Spleen (tissue), 11 donors: ENCODE measurements around the gene ZMYND15. TPM values are rescaled to one million over a fixed set of nuclear protein-coding genes. Genes with fewer than 3 reads are reported as not detected.

ENCODE experiments used
- DNase-seq: peaks from one replicate; pipeline ENCODE4 v3.0.0-alpha.2; 2020
- H3K27ac ChIP-seq, 8 donors: fragments of 200-600 bp; sonication (generic) in 7 of 8; 1 replicate in 4 of 8; 2 replicates in 4 of 8; pipeline versions ENCODE4 v1.5.0 to v1.8.0; 2016 to 2021; ENCODE audit warnings: inconsistent platforms in 4 of 8, mild to moderate bottlenecking in 4 of 8, moderate library complexity in 1 of 8
- H3K27me3 ChIP-seq, 7 donors: fragments of 200-600 bp; sonication (generic) in 6 of 7; replicated peaks in 1 of 7; 1 replicate in 4 of 7; 2 replicates in 3 of 7; pipeline versions ENCODE4 v1.5.0 to v1.8.0; 2016 to 2021; ENCODE audit warnings: inconsistent platforms in 3 of 7, mild to moderate bottlenecking in 1 of 7
- H3K36me3 ChIP-seq, 6 donors: fragments of 200-600 bp; sonication (generic) in 5 of 6; 1 replicate in 4 of 6; 2 replicates in 2 of 6; pipeline versions ENCODE4 v1.5.0 to v1.8.0; 2016 to 2021; ENCODE audit warnings: inconsistent platforms in 2 of 6
- H3K4me1 ChIP-seq, 6 donors: fragments of 200-600 bp; sonication (generic) in 5 of 6; 1 replicate in 3 of 6; 2 replicates in 3 of 6; pipeline versions ENCODE4 v1.5.0 to v1.8.0; 2016 to 2021; ENCODE audit warnings: inconsistent platforms in 3 of 6
- H3K4me3 ChIP-seq, 8 donors: fragments of 200-600 bp; sonication (generic) in 7 of 8; 1 replicate in 4 of 8; 2 replicates in 4 of 8; pipeline versions ENCODE4 v1.5.0 to v1.8.0; 2016 to 2021; ENCODE audit warnings: inconsistent platforms in 4 of 8, mild to moderate bottlenecking in 4 of 8, moderate library complexity in 2 of 8
- H3K9me3 ChIP-seq, 8 donors: fragments of 200-600 bp; sonication (generic) in 7 of 8; 1 replicate in 4 of 8; 2 replicates in 4 of 8; pipeline versions ENCODE4 v1.5.0 to v1.8.0; 2016 to 2021; ENCODE audit warnings: inconsistent platforms in 4 of 8
- CTCF ChIP-seq, 11 experiments: fragments of 200-600 bp in 7 of 11; fragments of 450-650 bp in 4 of 11; sonication (generic) in 4 of 11; IDR thresholded peaks in 8 of 11; conservative IDR thresholded peaks in 3 of 11; 1 replicate in 7 of 11; 2 replicates in 4 of 11; pipeline versions ENCODE4 v1.4.0 to v1.8.0; 2016 to 2021; ENCODE audit warnings: antibody characterized with exemption in 11 of 11, inconsistent platforms in 4 of 11, mild to moderate bottlenecking in 1 of 11
- POLR2A ChIP-seq, 3 donors: fragments of 450-650 bp; IDR thresholded peaks; one replicate each; pipeline ENCODE4 v1.5.1; 2017; ENCODE audit warnings: antibody characterized with exemption in 3 of 3, mild to moderate bottlenecking in 1 of 3
- POLR2AphosphoS5 ChIP-seq, 3 donors: sonication (generic); formaldehyde crosslinking; IDR thresholded peaks; one replicate each; pipeline ENCODE4 v1.5.1; 2017; ENCODE audit warnings: antibody characterized with exemption in 3 of 3
- WGBS, 5 donors: extraction: QIAGEN DNeasy Blood & Tissue Kit in 3 of 5; methylation state at CpG; one replicate each; pipeline versions ENCODE4 v1.1.5 to v1.1.7; 2013 to 2018; 5-methylcytosine and 5-hydroxymethylcytosine counted together
- intact Hi-C: fragments of 100-400 bp; cut with DNase I; formaldehyde crosslinking; loops from one replicate; pipeline ENCODE4 v1.15.0; 2023; ENCODE audit warnings: low total_unique reads
- polyA plus RNA-seq, 3 donors: library from polyadenylated mRNA; stranded (reverse); fragments of 200-250 nt; gene quantifications; one replicate each; pipeline ENCODE4 v1.2.1, GENCODE V29; 2013
- total RNA-seq, 7 donors: library from RNA; depleted of rRNA in 3 of 7; stranded (reverse); fragments of >200 nt in 3 of 7; fragmentation: NEBNext Ultra II Directional in 4 of 7; extraction: Animal tissue kit (Norgen Biotek cat#: 25700) in 4 of 7; gene quantifications; one replicate each; pipeline versions ENCODE4 v1.1.0 to v1.2.1, GENCODE V29; 2016 to 2021
- donor health status: healthy with polysubstance abuse.
- donor health status: DM: no; HTN: no; CAD: no; lungs with moderate emphysema.
- donor health status: DM: no; HTN: no; CAD: no.
- donor health status: Bipolar disorder and iron deficiency.
- donor health status: healthy.
- donor health status: DM: no; HTN: no; CAD: no.
- donor health status: DM: yes; HTN: yes; CAD: no.

Gene ZMYND15
- total and polyA plus RNA-seq, 10 donors, result 1.8 to 11.5 (median 4.1) TPM

DNA sequence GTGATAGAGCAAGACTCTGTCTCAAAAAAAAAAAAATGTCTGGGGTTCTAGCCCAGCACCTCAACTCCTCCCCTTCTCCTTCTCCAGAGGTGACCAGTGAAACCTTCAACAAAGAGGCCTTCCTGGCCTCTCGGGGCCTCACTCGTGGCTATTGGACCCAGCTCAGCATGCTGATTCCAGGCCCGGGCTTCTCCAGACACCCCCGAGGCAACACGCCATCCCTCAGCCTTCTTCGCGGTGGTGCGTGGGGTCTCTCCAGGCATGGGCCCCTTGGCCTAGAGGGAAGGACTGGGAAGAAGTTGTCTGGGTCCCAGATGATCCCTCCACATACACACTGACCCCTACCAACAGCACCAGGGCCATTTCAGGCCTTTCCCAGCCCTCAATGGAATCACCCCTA is 3.6 kb downstream of the ZMYND15 start:
- H3K27ac ChIP-seq, result no peak overlapping the region
- H3K4me1 ChIP-seq, result peaks cover 5 to 50% (median 30%) of the 10 kb centered on the region in 6 donors
- peaks cover 0 to 65% (median 3%) of the 10 kb centered on the region in 7 donors for H3K27me3 ChIP-seq
- intact Hi-C loops, result no loop called here
- H3K9me3 ChIP-seq, result no peaks in the 10 kb centered on the region
- TF ChIP-seq POLR2AphosphoS5 (IDR thresholded peaks at IDR 0.05) (no peak), POLR2A (IDR thresholded peaks at IDR 0.05) (no peak), CTCF (IDR thresholded peaks at IDR 0.05 in 8 of 11, conservative IDR thresholded peaks at IDR 0.05 in 3 of 11) (no peak)
- H3K36me3 ChIP-seq, result no peaks in the 10 kb centered on the region
- H3K4me3 ChIP-seq, result no peak overlapping the region
- 89 to 97% (median 91%) methylated on average over 8 of the region's 8 CpGs for whole genome bisulfite sequencing, 5 donors
- no peak for DNase-seq

DNA sequence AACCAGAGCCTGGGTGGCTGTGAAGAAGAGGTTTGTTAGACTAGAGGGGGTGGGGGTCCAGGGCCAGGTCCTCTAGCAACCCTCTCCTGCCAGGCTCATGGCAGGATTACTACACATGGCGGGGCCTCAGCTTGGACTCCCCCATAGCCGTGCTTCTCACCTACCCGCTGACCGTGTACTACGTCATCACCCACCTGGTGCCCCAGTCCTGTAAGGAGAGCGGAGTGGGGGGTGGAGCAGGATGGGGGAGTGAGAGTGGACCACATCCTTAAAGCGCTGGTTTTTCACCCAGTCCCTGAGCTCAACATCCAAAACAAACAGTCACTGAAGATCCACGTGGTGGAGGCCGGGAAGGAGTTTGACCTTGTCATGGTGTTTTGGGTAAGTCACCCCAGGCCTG is 4.3 kb downstream of the ZMYND15 start:
- no peak for TF ChIP-seq POLR2A (IDR thresholded peaks at IDR 0.05)
- no peak for TF ChIP-seq CTCF (IDR thresholded peaks at IDR 0.05 in 8 of 11, conservative IDR thresholded peaks at IDR 0.05 in 3 of 11)
- no peak for TF ChIP-seq POLR2AphosphoS5 (IDR thresholded peaks at IDR 0.05)
- 87 to 95% (median 92%) methylated on average over 9 of the region's 9 CpGs for WGBS, 5 donors

GRCh38 chr17:4744999-4745969 is 5.7 kb downstream of the ZMYND15 start:
- H3K36me3 ChIP-seq, result no peaks in the 10 kb centered on the region
- H3K9me3 ChIP-seq, result no peaks in the 10 kb centered on the region
- no peak for TF ChIP-seq POLR2A (IDR thresholded peaks at IDR 0.05)
- no peak for TF ChIP-seq CTCF (IDR thresholded peaks at IDR 0.05 in 8 of 11, conservative IDR thresholded peaks at IDR 0.05 in 3 of 11)
- no peak for TF ChIP-seq POLR2AphosphoS5 (IDR thresholded peaks at IDR 0.05)
- no peak overlapping the region for H3K4me3 ChIP-seq
- no peak overlapping the region for H3K27ac ChIP-seq
- peaks cover 9 to 42% (median 20%) of the 10 kb centered on the region in 6 donors for H3K4me1 ChIP-seq
- WGBS, 5 donors, result 19 to 33% (median 21%) methylated on average over 44 to 51 of the region's 51 CpGs
- no peak for DNase-seq
- peaks cover 0 to 55% (median 3%) of the 10 kb centered on the region in 7 donors for H3K27me3 ChIP-seq
- intact Hi-C loops, result no loop called here

More for the DNA sequence above, 4.3 kb downstream of the ZMYND15 start:
- Histone ChIP-seq H3K36me3 (no peaks in the 10 kb centered on the region), H3K4me1 (peaks cover 9 to 50% (median 28%) of the 10 kb centered on the region in 6 donors), H3K27ac (no peak overlapping the region), H3K27me3 (peaks cover 0 to 65% (median 3%) of the 10 kb centered on the region in 7 donors), H3K4me3 (no peak overlapping the region), H3K9me3 (no peaks in the 10 kb centered on the region)
- intact Hi-C loops, result no loop called here
- DNase-seq, result peak; percentile 50

DNA sequence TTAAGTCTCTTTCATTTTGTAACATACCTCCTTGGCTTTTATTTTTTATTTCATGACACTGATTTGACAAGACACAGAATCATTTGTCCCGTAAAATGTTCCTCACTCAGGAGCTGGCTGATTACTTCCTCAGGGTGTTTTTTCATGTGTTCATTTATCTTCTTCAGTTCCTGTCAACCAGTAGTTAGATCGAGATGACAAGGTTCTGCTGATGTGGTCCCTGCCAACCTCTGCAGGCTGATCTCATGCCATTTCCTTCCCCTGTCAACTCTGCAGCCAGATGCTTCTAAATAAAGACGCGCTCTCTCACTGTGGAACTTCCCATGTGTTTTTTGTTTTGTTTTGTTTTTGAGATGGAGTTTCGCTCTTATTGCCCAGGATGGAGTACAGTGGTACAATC is 8.2 kb downstream of the ZMYND15 start:
- no peaks in the 10 kb centered on the region for H3K9me3 ChIP-seq
- H3K4me3 ChIP-seq, result peak overlapping the region in 3 of 8 donors; percentile 0 to 43 (median 5)
- peaks cover 9 to 39% (median 19%) of the 10 kb centered on the region in 6 donors for H3K4me1 ChIP-seq
- 2 to 5% (median 3%) methylated on average over 5 of the region's 5 CpGs for WGBS, 5 donors
- no peak for DNase-seq
- H3K36me3 ChIP-seq, result no peaks in the 10 kb centered on the region
- H3K27ac ChIP-seq, result peak overlapping the region in 7 of 8 donors; percentile 41 to 74 (median 63)
- peaks cover 0 to 61% (median 3%) of the 10 kb centered on the region in 7 donors for H3K27me3 ChIP-seq
- TF ChIP-seq POLR2AphosphoS5 (IDR thresholded peaks at IDR 0.05) (peak in 1 of 3 donors; percentile 74), CTCF (IDR thresholded peaks at IDR 0.05 in 8 of 11, conservative IDR thresholded peaks at IDR 0.05 in 3 of 11) (no peak)
- intact Hi-C loops, result no loop called here
